Pulmonary artery endothelial cell (primary cell): Measurements from ENCODE around the gene TFPT. TPM values are rescaled to one million over a fixed set of nuclear protein-coding genes. Genes with fewer than 3 reads are reported as not detected.

ENCODE experiments used
- DNase-seq: peaks from one replicate; pipeline ENCODE4 v3.0.0-alpha.2; 2011; ENCODE audit warnings: low read depth, low spot score
- total RNA-seq: library from RNA; depleted of rRNA; stranded (reverse); fragments of >200 nt; gene quantifications from 2 replicates; pipeline ENCODE4 v1.2.3, GENCODE V29; 2014

TFPT gene
- total RNA-seq, 1 donor from 2014 or later: 22.8 TPM

DNA sequence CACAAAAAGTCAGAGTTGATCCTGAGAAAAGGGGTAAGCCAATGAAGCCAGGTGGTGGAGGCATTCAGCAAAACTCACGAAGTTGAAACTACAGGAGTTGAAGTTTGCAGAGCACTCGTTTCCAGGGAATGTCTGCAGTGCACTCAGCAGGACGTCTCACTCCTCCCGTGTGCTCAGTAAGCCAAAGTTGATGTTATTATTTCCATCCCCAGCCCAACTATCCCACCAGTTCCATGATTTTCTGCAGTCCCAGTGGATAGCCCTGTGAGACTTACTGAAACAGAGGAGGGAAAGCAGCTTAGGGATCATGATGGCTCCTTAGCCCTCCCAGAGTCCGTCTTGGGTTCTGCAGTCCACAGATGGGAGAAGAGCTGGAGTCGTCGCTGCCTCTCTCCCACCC is 34.4 kb downstream of the TFPT start, which contains the start of gene TARM1:
Gene TARM1, minus strand, starts transcription at position 334 of the 400 bp plus-strand sequence. Its CDS starts 25 bp downstream, at position 309.
- no peak for DNase-seq

DNA sequence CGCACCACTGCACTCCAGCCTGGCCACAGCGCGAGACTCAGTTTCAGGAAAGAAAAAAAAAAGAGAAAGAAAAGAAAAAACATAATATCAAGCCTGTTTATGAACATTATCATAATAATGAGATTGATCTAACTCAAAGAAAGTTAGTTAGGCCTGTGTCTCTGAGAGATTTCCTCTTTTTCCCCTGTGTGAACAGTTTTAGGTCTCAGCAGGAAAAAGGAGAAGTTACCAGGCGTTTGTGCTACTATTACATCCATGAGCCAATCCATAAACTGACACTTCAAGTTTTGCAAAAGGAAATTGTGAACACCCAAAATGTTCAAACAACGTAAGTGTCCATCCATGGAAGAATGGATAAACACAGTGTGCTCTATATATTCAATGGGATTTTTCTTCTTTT is 38.1 kb downstream of the TFPT start:
- no peak for DNase-seq

DNA sequence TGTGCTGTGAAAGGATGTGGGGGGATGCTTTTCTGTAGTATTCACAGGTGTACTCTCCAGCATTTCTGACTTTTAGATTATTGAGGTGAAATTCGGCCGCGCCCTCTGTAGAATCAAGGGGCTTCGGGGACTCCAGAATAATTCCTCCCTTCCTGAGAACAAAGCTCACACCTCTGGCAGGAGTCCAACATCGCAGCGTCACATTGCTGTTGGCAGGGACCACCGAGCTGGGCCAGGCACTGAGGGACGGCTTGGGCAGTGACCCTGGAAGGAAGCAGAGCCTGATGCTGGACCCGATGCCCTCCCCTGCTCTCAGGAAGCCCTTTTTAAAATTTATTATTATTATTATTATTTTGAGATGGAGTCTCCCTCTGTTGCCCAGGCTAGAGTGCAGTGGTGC is 40.6 kb downstream of the TFPT start:
- no peak for DNase-seq

DNA sequence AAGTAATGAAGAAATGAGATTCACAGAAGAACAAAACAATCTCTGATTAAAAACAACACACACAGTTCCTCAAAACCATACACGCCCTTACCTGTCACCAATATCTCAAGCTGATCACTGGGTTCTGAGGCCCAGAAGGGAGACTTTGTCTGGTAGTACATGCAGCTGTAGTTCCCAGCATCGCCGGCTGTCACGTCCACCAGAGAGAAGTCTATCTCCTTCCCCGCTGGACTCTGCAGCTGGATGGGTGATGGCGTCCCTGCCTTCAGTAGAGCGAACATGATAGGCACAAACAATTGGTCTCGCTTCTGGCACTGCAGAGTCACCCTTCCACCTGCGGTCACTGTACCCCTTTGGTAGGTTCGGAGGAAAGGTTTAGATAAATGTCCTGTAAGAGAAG is 41.6 kb downstream of the TFPT start:
- DNase-seq: no peak

DNA sequence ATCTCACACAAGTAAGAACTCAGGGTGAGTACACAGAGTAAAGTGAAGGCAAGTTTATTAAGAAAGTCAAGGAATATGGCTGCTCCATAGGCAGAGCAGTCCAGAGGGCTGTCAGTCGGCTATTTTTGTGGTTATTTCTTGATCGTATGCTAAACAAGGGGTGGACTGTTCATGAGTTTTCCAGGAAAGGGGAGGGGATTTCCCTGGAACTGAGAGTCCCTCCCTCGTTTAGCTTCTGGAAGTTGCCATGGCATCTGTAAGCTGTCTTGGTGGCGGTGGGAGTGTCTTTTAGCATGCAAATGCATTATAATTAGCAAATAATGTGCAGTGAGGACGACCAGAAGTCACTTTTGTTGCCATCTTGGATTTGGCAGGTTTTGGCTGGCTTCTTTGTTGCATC is 46.0 kb downstream of the TFPT start:
- no peak for DNase-seq

DNA sequence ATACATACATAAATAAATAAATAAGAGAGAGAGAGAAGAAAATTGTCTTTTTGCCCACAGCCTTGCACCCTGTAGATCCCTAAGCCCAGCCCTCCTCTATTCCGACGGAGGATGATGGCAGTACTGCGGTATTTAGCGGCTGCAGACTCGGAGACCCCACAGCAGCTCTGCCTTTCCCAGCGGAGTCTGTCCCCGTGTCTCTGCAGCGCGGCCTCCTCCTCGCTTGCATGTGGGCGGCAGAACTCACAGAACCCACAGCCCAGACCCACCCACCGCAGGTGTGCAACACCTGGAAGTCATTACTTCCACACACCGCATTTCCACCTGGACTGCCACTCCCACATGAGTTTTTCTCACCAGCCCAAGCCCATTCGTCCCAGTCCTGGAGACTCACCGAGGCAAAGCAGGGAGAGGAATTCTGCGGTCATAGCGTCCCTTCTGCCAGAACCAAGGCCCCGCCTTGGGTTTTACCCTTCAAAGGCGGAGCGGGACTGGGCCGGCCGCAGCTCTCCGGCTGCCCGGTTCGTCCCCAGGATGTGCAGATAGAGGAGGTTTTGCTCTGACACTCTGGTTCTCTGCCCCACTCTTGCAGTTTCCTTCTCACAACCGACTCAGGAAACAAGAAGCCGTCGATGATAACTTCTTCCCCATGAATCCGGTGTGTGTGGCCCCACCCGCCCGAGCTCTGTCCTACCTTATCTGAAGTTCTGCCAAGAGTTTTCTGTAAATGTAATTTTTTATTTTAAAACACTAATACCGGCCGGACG is 51.9 kb downstream of the TFPT start, which contains the start of gene VSTM1:
Gene VSTM1, minus strand, starts transcription at position 548 of the 767 bp plus-strand sequence. Its CDS starts 120 bp downstream, at position 428.
- no peak for DNase-seq

DNA sequence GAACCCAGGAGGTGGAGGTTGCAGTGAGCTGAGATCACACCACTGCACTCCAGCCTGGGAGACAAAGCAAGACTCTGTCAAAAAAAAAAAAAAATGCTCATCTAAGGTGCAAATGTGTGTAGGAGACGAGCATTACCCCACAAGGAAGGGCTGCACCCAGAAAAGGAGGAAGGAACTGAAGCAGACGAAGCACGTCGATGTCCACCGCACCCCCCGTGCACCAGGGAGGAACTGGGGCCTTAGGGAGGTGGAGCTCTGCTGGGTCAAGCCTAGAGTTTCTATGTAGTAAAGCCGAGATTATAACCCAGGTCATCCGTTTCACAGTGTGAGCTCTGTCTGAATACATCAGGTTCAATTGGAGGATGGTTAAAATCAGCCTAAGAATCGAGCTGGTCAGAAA is 52.8 kb downstream of the TFPT start:
- no peak for DNase-seq

Other genes starting within 250 kb of the TFPT start
- 9.8 and 11.0 TPM in 2 replicates for gene MYADM, start 247.8 kb downstream of the TFPT start, total RNA-seq
- 0.14 TPM in 1 of 2 replicates, not detected in the other for gene PRKCG, start 233.5 kb downstream of the TFPT start, total RNA-seq
- 0.04 and 0.13 TPM in 2 replicates for gene CACNG7, start 206.4 kb downstream of the TFPT start, total RNA-seq
- gene CACNG8, start 152.7 kb downstream of the TFPT start, total RNA-seq: 0.42 and 1.4 TPM in 2 replicates
- 1.8 and 3.1 TPM in 2 replicates for gene CACNG6, start 124.0 kb downstream of the TFPT start, total RNA-seq
- not detected in 2 replicates for gene VSTM1, start 51.8 kb downstream of the TFPT start, total RNA-seq
- gene TARM1, start 34.3 kb downstream of the TFPT start, total RNA-seq: not detected in 2 replicates
- gene OSCAR, start 14.9 kb downstream of the TFPT start, total RNA-seq: 0.07 TPM in 1 of 2 replicates, not detected in the other
- 20.7 and 22.5 TPM in 2 replicates for gene NDUFA3, start 12.8 kb downstream of the TFPT start, total RNA-seq
- gene PRPF31, start 97 bp upstream of the TFPT start, total RNA-seq: 81.6 and 99.8 TPM in 2 replicates
- 8.8 and 14.5 TPM in 2 replicates for gene CNOT3, start 22.1 kb upstream of the TFPT start, total RNA-seq
- gene LENG1, start 44.1 kb upstream of the TFPT start, total RNA-seq: 5.3 and 7.6 TPM in 2 replicates
- gene TMC4, start 57.5 kb upstream of the TFPT start, total RNA-seq: 0.11 and 0.86 TPM in 2 replicates
- 35.5 and 63.1 TPM in 2 replicates for gene MBOAT7, start 73.9 kb upstream of the TFPT start, total RNA-seq
- 58.7 and 65.7 TPM in 2 replicates for gene TSEN34, start 75.7 kb upstream of the TFPT start, total RNA-seq
- gene RPS9, start 85.2 kb upstream of the TFPT start, total RNA-seq: 1,456 and 2,816 TPM in 2 replicates
- not detected in 2 replicates for gene LILRB3, start 107.3 kb upstream of the TFPT start, total RNA-seq
- not detected in 2 replicates for gene LILRA6, start 127.1 kb upstream of the TFPT start, total RNA-seq
- gene LILRB5, start 141.6 kb upstream of the TFPT start, total RNA-seq: not detected in 2 replicates
- not detected in 2 replicates for gene LILRB2, start 165.5 kb upstream of the TFPT start, total RNA-seq
- not detected in 2 replicates for gene LILRA5, start 197.5 kb upstream of the TFPT start, total RNA-seq
- gene LILRA4, start 223.5 kb upstream of the TFPT start, total RNA-seq: not detected in 2 replicates
- gene LAIR1, start 249.3 kb upstream of the TFPT start, total RNA-seq: not detected in 2 replicates